Hair follicular keratinocyte (primary cell): ENCODE measurements around the gene MEF2B. TPM values are rescaled to one million over a fixed set of nuclear protein-coding genes. Genes with fewer than 3 reads are reported as not detected.

Source experiments
- total RNA-seq: library from RNA; depleted of rRNA; stranded (reverse); fragments of >200 nt; gene quantifications from 2 replicates; pipeline ENCODE4 v1.2.3, GENCODE V29; 2015

Gene MEF2B
- total RNA-seq, result 0.11 TPM in 1 of 2 replicates, not detected in the other

DNA sequence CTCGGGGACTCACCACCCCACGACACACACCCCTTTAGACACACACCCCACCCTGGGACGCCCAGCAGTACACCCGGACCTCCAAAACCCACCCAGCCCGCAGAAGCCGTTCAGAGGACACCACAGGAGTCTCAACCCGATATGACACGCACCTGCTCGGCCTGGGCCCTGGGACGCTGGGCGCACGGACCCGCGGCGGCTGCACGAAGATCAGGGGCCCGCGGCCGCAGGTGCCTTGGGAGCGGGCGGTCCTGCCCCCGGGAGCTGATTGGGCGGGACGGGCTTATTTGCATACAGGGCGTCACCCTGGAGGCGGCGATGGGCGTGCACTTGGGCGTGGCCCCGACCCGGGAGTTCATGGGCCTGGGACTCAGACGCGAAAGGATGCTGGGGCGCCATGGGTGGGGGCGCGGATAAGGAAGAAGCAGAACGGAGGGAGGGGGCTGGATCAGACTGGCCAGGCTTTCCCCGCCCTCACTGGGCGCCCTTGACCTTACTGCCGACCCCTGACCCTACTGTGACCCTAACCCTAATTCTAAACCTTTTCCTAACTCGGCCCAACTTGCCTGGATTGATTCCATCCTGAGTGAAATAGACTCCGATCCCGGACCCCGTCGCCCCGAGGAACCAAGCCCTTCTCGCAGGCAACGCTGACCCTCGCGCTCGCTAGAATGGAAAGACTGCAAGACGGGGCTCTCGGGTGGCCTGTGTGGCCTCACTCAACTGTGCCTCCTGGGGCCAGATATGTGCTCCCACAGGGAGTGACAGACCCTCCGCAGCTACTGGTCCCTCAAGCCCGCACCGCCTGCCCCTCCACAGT, at the start of gene MEF2B:
TSS of gene MEF2B (minus strand) at position 211 of the 820 bp plus-strand sequence. CDS start 19,528 bp downstream, outside the sequence.

DNA sequence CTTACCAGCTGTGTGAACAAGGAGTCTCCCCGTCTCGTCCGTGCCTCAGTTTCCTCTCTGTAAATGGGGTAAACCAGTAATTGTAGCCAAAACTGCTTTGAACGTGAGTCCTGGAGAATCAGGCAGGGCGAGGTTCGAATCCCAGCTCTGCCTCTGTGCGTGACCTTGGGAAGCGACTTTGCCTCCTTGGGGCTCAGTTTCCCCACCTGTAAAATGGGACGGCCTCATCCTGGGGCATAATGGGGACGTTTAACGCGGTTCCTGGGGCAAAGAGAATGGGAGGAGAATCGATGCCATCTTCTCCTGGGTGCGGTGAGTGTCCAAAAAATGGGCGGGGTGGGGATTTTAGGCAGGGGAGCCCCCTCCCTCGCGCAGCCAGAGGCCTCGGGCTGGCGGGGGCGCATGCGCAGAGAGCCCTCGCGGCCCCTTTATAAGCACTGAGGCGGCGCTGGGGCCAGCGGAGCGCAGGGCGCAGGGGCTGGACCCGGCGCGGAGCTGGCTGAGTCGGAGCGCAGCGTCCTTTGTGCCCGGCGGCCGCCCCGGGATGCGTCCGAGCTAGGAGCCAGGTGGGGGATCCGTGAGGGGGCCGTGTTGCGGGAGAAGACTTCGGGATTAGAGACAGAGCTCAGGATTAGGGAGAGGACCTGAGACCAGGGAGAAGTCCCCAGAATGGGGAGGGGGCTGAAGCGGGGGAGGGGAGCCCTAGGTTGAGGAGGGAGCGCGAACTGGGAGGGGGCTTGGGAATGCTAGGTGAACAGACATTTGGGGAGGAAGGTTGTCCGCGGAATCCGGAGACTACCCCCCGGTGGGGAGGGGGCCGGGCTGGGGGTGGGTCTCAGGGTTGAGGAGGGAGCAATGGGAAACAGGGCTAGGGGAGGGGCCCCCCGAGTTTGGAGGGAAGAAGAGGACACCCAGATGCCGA, 41.7 kb upstream of the MEF2B start, which contains the start of gene NCAN:
TSS of gene NCAN (plus strand) at position 460 of the 922 bp plus-strand sequence. CDS start 4,996 bp downstream, outside the sequence.

DNA sequence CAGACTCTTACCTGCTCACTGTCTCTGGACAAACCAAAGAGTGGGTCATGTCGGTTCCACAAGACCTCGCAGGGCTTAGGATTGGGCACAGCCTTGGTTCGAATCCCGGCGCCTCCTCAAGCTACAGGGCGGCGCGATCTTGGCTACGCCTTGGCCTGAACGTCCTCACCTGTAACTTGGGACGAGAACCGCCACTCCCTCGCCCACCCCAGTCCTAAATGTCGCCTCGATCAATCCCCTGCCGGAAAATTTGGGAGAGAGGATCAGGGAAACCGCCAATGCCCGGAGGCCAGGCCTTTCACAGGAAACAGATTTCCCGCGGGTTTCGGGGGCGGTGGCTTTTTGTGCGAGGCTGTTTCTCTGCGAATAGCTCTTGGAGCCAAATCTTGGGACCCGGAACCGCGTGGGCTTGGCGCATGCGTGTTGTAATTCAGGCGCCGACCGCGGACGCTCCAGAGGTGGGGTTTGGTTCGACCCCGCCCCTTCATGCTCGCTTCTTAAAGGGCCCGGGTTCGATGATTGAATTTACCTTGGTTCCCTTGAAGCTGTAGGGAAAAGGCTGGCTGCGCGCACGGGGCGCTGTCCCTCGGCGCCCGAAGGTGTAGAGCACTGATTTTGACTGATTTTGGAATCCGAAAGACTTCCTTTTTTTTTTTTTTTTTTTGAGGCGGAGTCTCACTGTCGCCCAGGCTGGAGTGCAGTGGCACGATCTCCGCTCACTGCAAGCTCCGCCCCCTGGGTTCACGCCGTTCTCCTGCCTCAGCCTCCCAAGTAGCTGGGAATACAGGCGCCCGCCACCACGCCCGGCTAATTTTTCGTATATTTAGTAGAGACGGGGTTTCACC, 33.2 kb upstream of the MEF2B start, which contains the start of gene NR2C2AP:
TSS of gene NR2C2AP (minus strand) at position 403 of the 845 bp plus-strand sequence. CDS start at position 49, 354 bp downstream.

DNA sequence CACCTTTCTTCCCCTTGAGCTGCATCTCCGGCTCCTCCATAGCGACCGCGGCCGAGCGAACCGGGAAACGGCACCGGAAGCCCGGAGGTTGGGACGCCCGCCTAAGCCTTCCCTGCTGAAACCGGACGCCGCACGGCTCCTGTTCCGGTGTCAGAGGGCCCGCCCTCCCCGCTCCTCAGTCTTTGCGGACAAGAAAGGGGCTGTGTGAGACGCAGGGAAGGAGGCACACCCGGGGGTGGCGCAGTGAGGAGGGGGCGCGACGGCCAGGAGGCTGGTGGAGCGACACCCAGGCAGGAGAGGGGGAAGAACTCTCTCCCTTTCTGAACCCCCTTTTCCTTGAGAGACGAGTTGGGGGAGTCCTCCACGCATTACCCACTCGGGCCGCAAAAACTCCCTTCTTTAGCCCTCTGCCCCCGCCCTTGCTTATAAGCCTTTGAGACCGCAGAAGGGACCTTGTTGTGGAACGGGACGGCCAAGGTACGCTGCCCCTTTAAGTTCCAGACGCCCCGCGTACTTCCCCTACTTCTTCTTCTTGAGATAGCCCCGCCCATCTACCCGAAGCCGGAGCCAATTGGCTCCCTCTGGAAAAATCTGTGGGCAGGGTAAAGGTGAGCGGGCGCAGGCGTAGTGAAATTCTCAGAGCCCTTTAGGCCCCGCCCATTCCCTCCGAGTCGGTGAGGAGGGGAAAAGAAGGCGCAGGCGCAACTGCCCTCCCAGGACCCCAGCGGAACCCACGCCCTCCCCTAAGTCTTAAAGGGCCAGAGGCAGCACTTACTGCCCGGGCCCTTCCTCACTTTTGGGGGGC, 22.2 kb upstream of the MEF2B start, which contains the start of the genes BORCS8 and RFXANK:
TSS of gene BORCS8 (minus strand) at position 75 of the 805 bp plus-strand sequence. CDS start at position 40, 35 bp downstream.
TSS of gene RFXANK (plus strand) at position 181 of the 805 bp plus-strand sequence. CDS start 1,689 bp downstream, outside the sequence.

DNA sequence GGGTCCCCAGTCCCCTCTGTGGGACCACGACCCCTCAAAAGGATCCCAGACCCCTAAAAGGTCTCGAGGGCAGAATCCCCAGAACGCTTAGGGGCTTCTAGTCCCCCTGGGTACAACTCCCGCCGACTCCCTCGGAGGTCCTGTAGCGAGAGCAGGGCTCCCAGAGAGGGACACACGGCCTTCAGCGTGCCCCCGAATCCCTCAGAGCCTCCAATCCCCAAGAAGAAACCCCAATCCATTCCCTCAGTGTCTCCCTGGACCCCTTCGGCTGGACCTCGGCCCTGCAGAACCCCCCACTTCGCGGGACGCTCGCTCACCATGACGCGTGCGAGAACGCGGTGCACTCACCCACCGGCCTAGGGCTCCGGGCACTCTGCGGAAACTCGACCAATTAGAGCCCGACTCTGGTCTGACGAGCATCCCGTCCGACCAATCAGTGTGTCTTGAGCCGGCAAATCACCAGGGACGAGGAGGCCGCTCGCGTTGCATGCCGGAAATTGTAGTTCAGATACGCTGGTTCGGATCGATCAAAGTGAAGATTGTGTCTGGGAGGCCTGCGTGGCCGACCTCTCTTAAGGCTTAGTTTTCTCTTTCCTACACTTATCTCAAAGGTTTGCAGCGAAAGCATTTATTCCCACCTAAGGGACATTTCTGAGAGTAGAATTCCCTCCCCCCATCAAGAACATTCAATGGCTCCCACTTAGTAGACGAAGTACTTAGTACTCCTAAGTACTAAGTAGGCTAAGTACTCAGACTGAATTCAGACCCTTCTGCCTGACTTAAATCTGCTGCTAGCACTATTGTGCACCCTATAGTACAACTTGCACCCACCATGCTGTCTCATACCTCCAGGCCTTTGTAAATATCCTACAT, 31.7 kb downstream of the MEF2B start, which contains the start of gene TMEM161A:
TSS of gene TMEM161A (minus strand) at position 370 of the 873 bp plus-strand sequence. CDS start at position 320, 50 bp downstream.

Other genes starting within 250 kb of the MEF2B start
- 173 and 189 TPM in 2 replicates for gene HOMER3, start 229.0 kb downstream of the MEF2B start, total RNA-seq
- 17.4 and 19.0 TPM in 2 replicates for gene SUGP2, start 136.7 kb downstream of the MEF2B start, total RNA-seq
- gene ARMC6, start 136.7 kb downstream of the MEF2B start, total RNA-seq, result 32.1 and 58.4 TPM in 2 replicates
- gene SLC25A42, start 106.3 kb downstream of the MEF2B start, total RNA-seq, result 0.99 and 2.8 TPM in 2 replicates
- gene TMEM161A, start 31.8 kb downstream of the MEF2B start, total RNA-seq, result 31.7 and 34.8 TPM in 2 replicates
- 12.7 and 15.9 TPM in 2 replicates for gene BORCS8, start 21.9 kb upstream of the MEF2B start, total RNA-seq
- gene RFXANK, start 22.0 kb upstream of the MEF2B start, total RNA-seq, result 76.4 and 79.7 TPM in 2 replicates
- 14.3 and 27.3 TPM in 2 replicates for gene NR2C2AP, start 33.2 kb upstream of the MEF2B start, total RNA-seq
- gene NCAN, start 41.7 kb upstream of the MEF2B start, total RNA-seq, result not detected in 2 replicates
- not detected in 2 replicates for gene TM6SF2, start 103.0 kb upstream of the MEF2B start, total RNA-seq
- 17.6 and 19.9 TPM in 2 replicates for gene SUGP1, start 150.2 kb upstream of the MEF2B start, total RNA-seq
- 9.5 and 14.8 TPM in 2 replicates for gene MAU2, start 150.6 kb upstream of the MEF2B start, total RNA-seq
- gene GATAD2A, start 235.4 kb upstream of the MEF2B start, total RNA-seq, result 57.1 and 57.8 TPM in 2 replicates